BLaER1 (cell line): ENCODE data around the gene ZNF688.
"Not testable (repeated sequence)": the region's sequence is repeated elsewhere in the genome, so short reads cannot be mapped to it uniquely, and the experiment has no call there.

Experiments used
- H3K27ac ChIP-seq: shearing (Covaris generic); formaldehyde crosslinking; 2 replicates; pipeline ENCODE4 v1.8.1; 2022
- H3K27me3 ChIP-seq: shearing (Covaris generic); formaldehyde crosslinking; 2 replicates; pipeline ENCODE4 v1.8.1; 2022
- H3K36me3 ChIP-seq: shearing (Covaris generic); formaldehyde crosslinking; 2 replicates; pipeline ENCODE4 v1.8.1; 2022
- H3K4me1 ChIP-seq: shearing (Covaris generic); formaldehyde crosslinking; 2 replicates; pipeline ENCODE4 v1.8.1; 2022
- H3K4me2 ChIP-seq: shearing (Covaris generic); formaldehyde crosslinking; 2 replicates; pipeline ENCODE4 v1.8.1; 2022
- H3K4me3 ChIP-seq: shearing (Covaris generic); formaldehyde crosslinking; 2 replicates; pipeline ENCODE4 v1.8.1; 2022
- H3K9ac ChIP-seq: shearing (Covaris generic); formaldehyde crosslinking; 2 replicates; pipeline ENCODE4 v1.8.1; 2022
- H3K9me3 ChIP-seq: shearing (Covaris generic); formaldehyde crosslinking; 2 replicates; pipeline ENCODE4 v1.8.1; 2022
- H4K20me1 ChIP-seq: shearing (Covaris generic); formaldehyde crosslinking; 2 replicates; pipeline ENCODE4 v1.8.1; 2022
- Cebpa-rat ChIP-seq: shearing (Covaris generic); IDR thresholded peaks from 2 replicates; pipeline ENCODE4 v1.8.1; 2022

Gene ZNF688

GRCh38 chr16:30605158-30605557 is 33.6 kb upstream of the ZNF688 start:
- no peak overlapping the region for H3K27ac ChIP-seq
- no peak for TF ChIP-seq Cebpa-rat
- no peak overlapping the region for H3K4me2 ChIP-seq
- peaks cover 21% of the 10 kb centered on the region for H3K4me1 ChIP-seq
- H4K20me1 ChIP-seq = peaks cover 21% of the 10 kb centered on the region; the same call in 1 of the 2 replicates
- peaks cover 77% of the 10 kb centered on the region for H3K36me3 ChIP-seq
- H3K9ac ChIP-seq = no peak overlapping the region
- H3K4me3 ChIP-seq = no peak overlapping the region
- H3K27me3 ChIP-seq = no peaks in the 10 kb centered on the region
- H3K9me3 ChIP-seq = no peaks in the 10 kb centered on the region

GRCh38 chr16:30604316-30604947 is 32.9 kb upstream of the ZNF688 start:
- Histone ChIP-seq H3K27me3 (no peaks in the 10 kb centered on the region), H4K20me1 (peaks cover 21% of the 10 kb centered on the region; the same call in 1 of the 2 replicates), H3K4me3 (no peak overlapping the region), H3K4me2 (no peak overlapping the region), H3K4me1 (peaks cover 20% of the 10 kb centered on the region), H3K9me3 (no peaks in the 10 kb centered on the region), H3K9ac (no peak overlapping the region), H3K27ac (no peak overlapping the region), H3K36me3 (peaks cover 78% of the 10 kb centered on the region)
- no peak for TF ChIP-seq Cebpa-rat

GRCh38 chr16:30603945-30604315 is 32.4 kb upstream of the ZNF688 start:
- Histone ChIP-seq H3K27ac (no peak overlapping the region), H3K4me1 (peaks cover 15% of the 10 kb centered on the region), H4K20me1 (peaks cover 21% of the 10 kb centered on the region; the same call in 1 of the 2 replicates), H3K4me3 (no peak overlapping the region), H3K9ac (no peak overlapping the region), H3K36me3 (peaks cover 83% of the 10 kb centered on the region), H3K27me3 (no peaks in the 10 kb centered on the region), H3K9me3 (no peaks in the 10 kb centered on the region), H3K4me2 (no peak overlapping the region)
- TF ChIP-seq Cebpa-rat = no peak

DNA sequence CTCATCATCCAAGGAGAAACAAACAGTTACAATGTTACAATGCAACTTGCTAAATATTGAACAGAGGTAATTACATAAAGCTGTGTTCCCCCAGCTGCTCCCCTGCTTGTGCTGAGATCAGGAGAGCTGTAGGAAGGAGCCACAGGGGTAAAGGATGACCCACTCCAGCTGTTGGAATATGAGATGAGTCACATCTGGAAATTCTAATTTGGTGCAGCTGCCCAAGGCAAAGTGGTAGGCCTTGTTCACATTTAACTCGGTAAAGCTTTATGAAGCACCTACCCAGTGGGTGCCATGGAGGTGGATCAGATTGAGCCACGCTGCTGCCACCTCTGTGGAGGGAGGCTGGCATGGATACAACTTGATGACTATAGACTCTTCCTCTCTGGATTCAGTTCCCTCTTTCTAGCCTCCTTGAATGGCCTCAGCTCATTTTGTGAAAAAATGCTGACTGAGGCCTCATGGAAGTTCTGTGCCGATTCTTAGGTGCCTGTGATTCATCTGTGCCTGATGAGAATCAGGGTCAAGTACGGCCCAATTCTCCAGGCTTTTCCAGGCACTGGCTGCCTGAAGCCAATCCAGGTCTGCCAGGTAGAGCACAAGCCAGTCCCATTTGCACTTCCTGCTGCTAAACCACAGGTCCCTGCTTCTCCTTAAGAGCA is 31.2 kb upstream of the ZNF688 start:
- no peaks in the 10 kb centered on the region for H3K9me3 ChIP-seq
- H4K20me1 ChIP-seq = peaks cover 21% of the 10 kb centered on the region; the same call in 1 of the 2 replicates
- H3K9ac ChIP-seq = no peak overlapping the region
- H3K27me3 ChIP-seq = no peaks in the 10 kb centered on the region
- H3K36me3 ChIP-seq = peaks cover 78% of the 10 kb centered on the region
- no peak overlapping the region for H3K27ac ChIP-seq
- H3K4me2 ChIP-seq = no peak overlapping the region
- no peak for TF ChIP-seq Cebpa-rat
- no peak overlapping the region for H3K4me3 ChIP-seq
- H3K4me1 ChIP-seq = 0 out of 2 replicates have a peak, but pooled peaks cover 3% of the 10 kb centered on the region

DNA sequence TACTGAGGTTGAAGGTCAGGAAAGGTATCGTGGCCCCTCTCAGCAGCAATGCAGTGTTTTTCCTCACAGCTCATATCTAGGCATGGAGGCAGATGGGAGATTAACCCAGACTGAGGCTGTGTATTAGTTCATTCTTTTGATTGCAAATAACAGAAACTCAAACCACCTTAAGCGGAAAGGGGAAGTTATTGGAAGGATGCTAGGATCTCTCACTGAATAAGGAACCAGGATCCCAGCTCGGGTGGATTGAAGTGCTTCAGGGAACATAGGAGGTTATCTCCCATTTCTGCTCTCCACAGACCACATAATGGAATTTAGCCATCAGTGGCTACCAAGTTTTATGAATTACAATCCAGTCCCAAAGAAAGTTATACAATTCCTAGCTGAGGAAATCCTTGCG is 30.5 kb upstream of the ZNF688 start:
- H3K9me3 ChIP-seq = no peaks in the 10 kb centered on the region
- no peaks in the 10 kb centered on the region for H3K27me3 ChIP-seq
- TF ChIP-seq Cebpa-rat = no peak
- no peak overlapping the region for H3K4me3 ChIP-seq
- H3K27ac ChIP-seq = no peak overlapping the region
- H3K4me2 ChIP-seq = no peak overlapping the region
- no peaks in the 10 kb centered on the region for H3K4me1 ChIP-seq
- peaks cover 70% of the 10 kb centered on the region for H3K36me3 ChIP-seq
- peaks cover 21% of the 10 kb centered on the region; the same call in 1 of the 2 replicates for H4K20me1 ChIP-seq
- H3K9ac ChIP-seq = no peak overlapping the region

- no peaks in the 10 kb centered on the region for H3K27me3 ChIP-seq
- peaks cover 21% of the 10 kb centered on the region; the same call in 1 of the 2 replicates for H4K20me1 ChIP-seq
- H3K9ac ChIP-seq = no peak overlapping the region
- H3K36me3 ChIP-seq = peaks cover 68% of the 10 kb centered on the region
- H3K27ac ChIP-seq = no peak overlapping the region
- no peak overlapping the region for H3K4me3 ChIP-seq
- TF ChIP-seq Cebpa-rat = no peak
- H3K4me1 ChIP-seq = no peaks in the 10 kb centered on the region
- H3K9me3 ChIP-seq = no peaks in the 10 kb centered on the region
- H3K4me2 ChIP-seq = no peak overlapping the region
Observed at GRCh38 chr16:30600929-30601328, 29.4 kb upstream of the ZNF688 start.

DNA sequence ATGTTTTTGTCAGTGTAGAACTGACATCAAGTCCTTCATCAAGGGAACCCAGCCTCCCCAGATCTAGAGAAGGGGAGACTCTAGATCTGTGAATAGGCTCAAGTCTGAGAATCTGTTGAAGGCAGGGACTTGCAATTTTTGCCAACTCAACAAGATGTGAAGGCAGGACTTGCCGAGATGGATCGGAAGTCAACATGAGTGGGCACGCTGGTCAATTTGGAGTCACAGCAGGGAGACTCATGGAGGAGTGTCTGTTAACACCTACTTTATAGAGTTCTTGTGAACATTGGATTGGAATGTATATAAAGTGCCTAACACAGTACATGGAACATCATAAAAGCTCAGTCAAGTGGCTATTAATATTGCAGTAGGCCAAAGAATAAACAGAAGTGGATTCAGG is 28.7 kb upstream of the ZNF688 start:
- Histone ChIP-seq H3K36me3 (peaks cover 64% of the 10 kb centered on the region), H3K4me1 (no peaks in the 10 kb centered on the region), H4K20me1 (peaks cover 21% of the 10 kb centered on the region; the same call in 1 of the 2 replicates), H3K4me2 (no peak overlapping the region), H3K9me3 (no peaks in the 10 kb centered on the region), H3K4me3 (no peak overlapping the region), H3K27ac (no peak overlapping the region), H3K9ac (no peak overlapping the region), H3K27me3 (no peaks in the 10 kb centered on the region)
- no peak for TF ChIP-seq Cebpa-rat

GRCh38 chr16:30592871-30593270 is 21.4 kb upstream of the ZNF688 start:
- no peak overlapping the region for H3K4me2 ChIP-seq

GRCh38 chr16:30590869-30591268 is 19.4 kb upstream of the ZNF688 start:
- H3K4me2 ChIP-seq, H4K20me1 ChIP-seq, H3K27ac ChIP-seq, H3K27me3 ChIP-seq, H3K4me3 ChIP-seq, H3K9ac ChIP-seq, H3K9me3 ChIP-seq: not testable (repeated sequence)
- peaks cover 57% of the 10 kb centered on the region for H3K36me3 ChIP-seq
- peaks cover 19% of the 10 kb centered on the region for H3K4me1 ChIP-seq

More at GRCh38 chr16:30592871-30593270, 21.4 kb upstream of the ZNF688 start:
- Histone ChIP-seq H4K20me1 (no peaks in the 10 kb centered on the region), H3K9ac (no peak overlapping the region), H3K27me3 (no peaks in the 10 kb centered on the region), H3K27ac (no peak overlapping the region), H3K36me3 (peaks cover 56% of the 10 kb centered on the region), H3K4me3 (no peak overlapping the region), H3K4me1 (peaks cover 7% of the 10 kb centered on the region; the same call in 1 of the 2 replicates), H3K9me3 (no peaks in the 10 kb centered on the region)
- no peak for TF ChIP-seq Cebpa-rat

DNA sequence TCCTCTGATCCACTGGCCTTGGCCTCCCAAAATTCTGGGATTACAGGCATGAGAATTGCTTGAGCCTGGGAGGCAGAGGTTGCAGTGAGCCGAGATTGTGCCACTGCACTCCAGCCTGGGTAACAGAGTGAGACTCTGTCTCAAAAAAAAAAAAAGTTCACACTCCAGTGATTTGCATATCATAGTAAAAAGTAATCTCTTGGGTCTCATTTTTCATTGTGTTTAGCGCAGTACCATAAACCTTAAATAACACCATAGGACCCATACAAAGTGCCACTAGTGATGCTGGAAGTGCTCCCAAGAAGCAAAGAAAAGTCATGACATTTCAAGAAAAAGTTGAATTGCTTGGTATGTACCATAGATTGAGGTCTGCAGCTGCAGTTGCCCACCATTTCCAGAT is 18.1 kb upstream of the ZNF688 start:
- peaks cover 22% of the 10 kb centered on the region for H3K4me1 ChIP-seq

More for the DNA sequence above, 18.1 kb upstream of the ZNF688 start:
- H3K27ac ChIP-seq, H3K4me3 ChIP-seq, H3K9ac ChIP-seq, H3K4me2 ChIP-seq, H3K27me3 ChIP-seq, H4K20me1 ChIP-seq, H3K9me3 ChIP-seq: not testable (repeated sequence)
- peaks cover 50% of the 10 kb centered on the region for H3K36me3 ChIP-seq
